Astrocyte (in vitro differentiated cells and primary cell): ENCODE measurements around the gene PCGF2. TPM values are rescaled to one million over a fixed set of nuclear protein-coding genes. Genes with fewer than 3 reads are reported as not detected.

Source experiments
- DNase-seq: peaks from one replicate; pipeline ENCODE4 v3.0.0-alpha.2; 2010; ENCODE audit warnings: low read depth
- FAIRE-seq: peaks from 2 replicates; lab custom pipeline; 2011; peaks lifted over from hg19 to GRCh38; lab: Jason Lieb, UNC
- H2AFZ ChIP-seq: 2 replicates; pipeline ENCODE4 v1.6.0; 2012; ENCODE audit warnings: low read depth, low read length, inconsistent platforms
- H3K27ac ChIP-seq: 2 replicates; pipeline ENCODE4 v1.5.1; 2011; ENCODE audit warnings: low read depth, low read length, inconsistent platforms
- H3K27me3 ChIP-seq: 2 replicates; pipeline ENCODE4 v1.6.0; 2011; ENCODE audit warnings: low read length, inconsistent platforms; ENCODE audit not compliant: insufficient read depth
- H3K36me3 ChIP-seq: 2 replicates; pipeline ENCODE4 v1.5.1; 2011; ENCODE audit warnings: low read length, inconsistent platforms; ENCODE audit not compliant: insufficient read depth
- H3K4me1 ChIP-seq: 2 replicates; pipeline ENCODE4 v1.5.1; 2011; ENCODE audit warnings: low read length, inconsistent platforms; ENCODE audit not compliant: insufficient read depth
- H3K4me2 ChIP-seq: 2 replicates; pipeline ENCODE4 v1.6.0; 2012; ENCODE audit warnings: low read length, inconsistent platforms
- H3K4me3 ChIP-seq: 2 replicates; pipeline ENCODE4 v1.5.1; 2011; ENCODE audit warnings: low read depth, mild to moderate bottlenecking, low read length, inconsistent platforms; ENCODE audit not compliant: insufficient read depth
- H3K79me2 ChIP-seq: 2 replicates; pipeline ENCODE4 v1.6.0; 2012; ENCODE audit warnings: mild to moderate bottlenecking, low read length, inconsistent platforms; ENCODE audit not compliant: insufficient read depth
- H3K9ac ChIP-seq: 2 replicates; pipeline ENCODE4 v1.6.0; 2012; ENCODE audit warnings: mild to moderate bottlenecking, low read length, inconsistent platforms
- H3K9me3 ChIP-seq: 2 replicates; pipeline ENCODE4 v1.5.1; 2012; ENCODE audit warnings: low read depth, mild to moderate bottlenecking, low read length, inconsistent platforms; ENCODE audit not compliant: insufficient read depth
- H4K20me1 ChIP-seq: 2 replicates; pipeline ENCODE4 v1.6.0; 2012; ENCODE audit warnings: low read length, inconsistent platforms; ENCODE audit not compliant: insufficient read depth
- H3K27ac Mint-ChIP-seq: one replicate; pipeline ENCODE4 v1.8.0; 2021; ENCODE audit warnings: mild to moderate bottlenecking, mixed read lengths; ENCODE audit not compliant: unreplicated experiment
- H3K27me3 Mint-ChIP-seq: one replicate; pipeline ENCODE4 v1.8.0; 2021; ENCODE audit warnings: low read depth, mixed read lengths; ENCODE audit not compliant: unreplicated experiment
- H3K36me3 Mint-ChIP-seq: one replicate; pipeline ENCODE4 v1.8.0; 2021; ENCODE audit warnings: low read depth, mixed read lengths; ENCODE audit not compliant: unreplicated experiment
- H3K4me1 Mint-ChIP-seq: one replicate; pipeline ENCODE4 v1.8.0; 2021; ENCODE audit warnings: low read depth, mixed read lengths; ENCODE audit not compliant: unreplicated experiment
- H3K4me3 Mint-ChIP-seq: one replicate; pipeline ENCODE4 v1.8.0; 2021; ENCODE audit warnings: mild to moderate bottlenecking, moderate library complexity, mixed read lengths; ENCODE audit not compliant: unreplicated experiment
- H3K9me3 Mint-ChIP-seq: one replicate; pipeline ENCODE4 v1.8.0; 2021; ENCODE audit warnings: mild to moderate bottlenecking, mixed read lengths; ENCODE audit not compliant: unreplicated experiment
- EZH2 ChIP-seq: IDR thresholded peaks from 2 replicates; pipeline ENCODE4 v1.6.1; 2012; ENCODE audit warnings: mild to moderate bottlenecking, low read length, inconsistent platforms; ENCODE audit not compliant: insufficient read depth
- total RNA-seq: library from RNA; stranded (reverse); gene quantifications from 2 replicates; pipeline ENCODE4 v1.2.1, GENCODE V29; 2021
- TF ChIP-seq, protein P1 (sequence below): IDR thresholded peaks from 2 replicates; pipeline ENCODE4 v1.5.1; 2011; ENCODE audit warnings: low read depth, mild to moderate bottlenecking, inconsistent platforms, low read length, moderate library complexity; ENCODE audit not compliant: insufficient read depth

Gene PCGF2
- total RNA-seq, 1 donor from 2014 or later = 73.7 TPM

DNA sequence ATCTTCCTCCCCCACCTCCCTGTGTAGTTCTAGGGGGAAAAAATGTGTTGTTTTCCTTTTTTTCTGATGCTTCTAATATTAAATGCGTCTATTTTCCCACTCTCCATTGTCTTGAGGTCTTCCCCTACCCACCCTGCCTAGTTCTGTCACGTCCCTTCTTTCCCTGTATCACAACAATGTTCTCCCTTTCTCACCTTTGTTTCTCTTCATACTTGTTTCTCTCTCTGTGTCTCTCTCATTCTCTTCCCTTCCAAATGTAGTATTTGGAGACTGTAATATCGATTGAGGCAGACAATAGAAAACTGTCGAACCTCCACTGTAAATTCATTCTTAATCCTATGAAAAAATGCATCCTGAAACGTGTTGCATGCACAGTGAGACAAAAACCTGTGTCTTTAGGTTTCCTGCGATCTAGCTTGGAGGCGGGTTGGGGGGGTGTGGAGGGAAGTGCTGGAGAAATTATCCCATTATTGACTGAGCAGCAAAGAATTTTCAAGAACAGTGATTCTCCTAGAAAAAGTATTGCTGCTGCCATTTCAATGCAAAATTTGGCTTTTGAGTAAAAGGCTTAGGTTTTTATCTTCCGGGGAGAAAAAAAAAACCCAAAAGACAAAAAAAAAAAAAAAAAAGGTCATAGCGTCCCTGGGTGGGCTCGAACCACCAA is 3.1 kb upstream of the PCGF2 start:
- peaks cover 16% of the 10 kb centered on the region for H3K4me1 Mint-ChIP-seq
- H3K79me2 ChIP-seq = peaks cover 50% of the 10 kb centered on the region
- H3K4me1 ChIP-seq = peaks cover 38% of the 10 kb centered on the region
- no peaks in the 10 kb centered on the region for H3K27me3 ChIP-seq
- FAIRE-seq (no peak), DNase-seq (no peak)
- H3K9me3 ChIP-seq = no peaks in the 10 kb centered on the region
- H3K9me3 Mint-ChIP-seq = peaks cover 2% of the 10 kb centered on the region
- no peak overlapping the region for H3K27ac ChIP-seq
- TF ChIP-seq EZH2 = no peak
- TF ChIP-seq, protein P1, sequence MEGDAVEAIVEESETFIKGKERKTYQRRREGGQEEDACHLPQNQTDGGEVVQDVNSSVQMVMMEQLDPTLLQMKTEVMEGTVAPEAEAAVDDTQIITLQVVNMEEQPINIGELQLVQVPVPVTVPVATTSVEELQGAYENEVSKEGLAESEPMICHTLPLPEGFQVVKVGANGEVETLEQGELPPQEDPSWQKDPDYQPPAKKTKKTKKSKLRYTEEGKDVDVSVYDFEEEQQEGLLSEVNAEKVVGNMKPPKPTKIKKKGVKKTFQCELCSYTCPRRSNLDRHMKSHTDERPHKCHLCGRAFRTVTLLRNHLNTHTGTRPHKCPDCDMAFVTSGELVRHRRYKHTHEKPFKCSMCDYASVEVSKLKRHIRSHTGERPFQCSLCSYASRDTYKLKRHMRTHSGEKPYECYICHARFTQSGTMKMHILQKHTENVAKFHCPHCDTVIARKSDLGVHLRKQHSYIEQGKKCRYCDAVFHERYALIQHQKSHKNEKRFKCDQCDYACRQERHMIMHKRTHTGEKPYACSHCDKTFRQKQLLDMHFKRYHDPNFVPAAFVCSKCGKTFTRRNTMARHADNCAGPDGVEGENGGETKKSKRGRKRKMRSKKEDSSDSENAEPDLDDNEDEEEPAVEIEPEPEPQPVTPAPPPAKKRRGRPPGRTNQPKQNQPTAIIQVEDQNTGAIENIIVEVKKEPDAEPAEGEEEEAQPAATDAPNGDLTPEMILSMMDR = no peak
- peak overlapping the region; percentile 61 for H3K4me3 ChIP-seq
- H4K20me1 ChIP-seq = peaks cover 31% of the 10 kb centered on the region
- peak overlapping the region; percentile 8 for H3K9ac ChIP-seq
- peak overlapping the region; percentile 99 for H3K4me3 Mint-ChIP-seq
- H3K36me3 ChIP-seq = peaks cover 12% of the 10 kb centered on the region
- H2AFZ ChIP-seq = peak overlapping the region; percentile 12
- peaks cover 6% of the 10 kb centered on the region for H3K36me3 Mint-ChIP-seq
- H3K27me3 Mint-ChIP-seq = no peaks in the 10 kb centered on the region
- H3K27ac Mint-ChIP-seq = peak overlapping the region; percentile 92
- peak overlapping the region; percentile 92 for H3K4me2 ChIP-seq

DNA sequence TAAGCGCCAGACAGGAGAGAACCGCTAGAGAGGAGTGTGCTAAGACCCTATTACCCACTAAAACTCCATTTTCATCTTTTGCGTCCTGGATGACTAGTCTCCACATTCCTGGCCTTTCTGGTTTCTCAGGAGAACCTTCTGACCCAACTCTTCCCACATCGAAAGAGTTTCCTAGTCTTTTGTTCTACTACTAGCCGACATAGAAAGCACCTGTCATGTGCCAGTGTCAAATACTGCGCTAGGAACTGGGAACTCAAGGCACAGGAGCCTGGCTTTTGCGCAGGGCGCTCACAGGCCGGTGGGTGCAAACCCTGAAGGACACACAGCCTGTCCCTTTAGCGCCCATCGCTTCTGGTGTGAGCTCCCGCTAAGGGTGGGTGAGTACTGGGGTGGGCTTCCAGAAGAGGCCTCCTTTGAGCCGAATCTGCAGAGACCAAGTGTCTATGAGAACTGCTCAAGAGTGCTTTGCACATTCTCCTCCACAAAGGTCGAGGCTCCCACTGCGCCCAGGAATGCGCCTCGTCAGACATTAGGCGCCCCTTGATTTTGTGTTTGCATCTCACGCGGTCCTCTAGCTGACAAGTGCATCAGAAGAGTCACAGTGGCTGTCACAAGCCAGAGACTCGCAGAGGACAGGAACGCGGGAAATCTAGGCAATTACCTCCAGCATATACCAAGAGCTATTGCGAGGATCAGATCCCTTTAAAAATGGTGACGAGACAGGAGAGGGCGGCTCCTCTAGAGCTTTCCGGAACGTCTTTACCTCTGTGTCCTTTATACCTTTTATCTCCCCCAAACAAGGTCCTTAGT is 2.4 kb upstream of the PCGF2 start:
- Histone ChIP-seq H3K4me1 (peaks cover 45% of the 10 kb centered on the region), H3K27ac (no peak overlapping the region), H3K9ac (peak overlapping the region; percentile 8), H3K79me2 (peaks cover 55% of the 10 kb centered on the region), H3K4me2 (peak overlapping the region; percentile 92), H4K20me1 (peaks cover 33% of the 10 kb centered on the region), H2AFZ (peak overlapping the region; percentile 12), H3K36me3 (peaks cover 5% of the 10 kb centered on the region), H3K27me3 (no peaks in the 10 kb centered on the region), H3K9me3 (no peaks in the 10 kb centered on the region), H3K4me3 (peak overlapping the region; percentile 61)
- Mint-ChIP-seq H3K9me3 (peaks cover 2% of the 10 kb centered on the region), H3K4me1 (peaks cover 23% of the 10 kb centered on the region), H3K27ac (peak overlapping the region; percentile 92), H3K36me3 (peaks cover 3% of the 10 kb centered on the region), H3K4me3 (peak overlapping the region; percentile 99), H3K27me3 (no peaks in the 10 kb centered on the region)
- TF ChIP-seq EZH2 = no peak
- TF ChIP-seq, protein P1 = no peak
- DNase-seq = no peak
- no peak for FAIRE-seq
